Activated naive CD4-positive, alpha-beta T cell treated with anti-CD3 and anti-CD28 coated beads, Interleukin-2, amount 10 ng/mL, durations not matched to agents 7 days and 5 days (primary cell): ENCODE results near the gene NLRP7.
A peak's percentile ranks its signal among the peaks of the same experiment; 100 is the strongest.
"Not testable (repeated sequence)": the region's sequence is repeated elsewhere in the genome, so short reads cannot be mapped to it uniquely, and the experiment has no call there.

Source experiments
- CTCF ChIA-PET: fragments of 350-600 bp; sonication (Branson Sonifier 250); formaldehyde crosslinking; loops from one replicate; lab custom pipeline; 2021; ENCODE audit warnings: antibody characterized with exemption; lab: Charles Lee
- DNase-seq: peaks from one replicate; pipeline ENCODE4 v3.0.0-alpha.2; 2020
- H3K27ac Mint-ChIP-seq: one replicate; pipeline ENCODE4 v1.8.0; 2021; ENCODE audit warnings: mild to moderate bottlenecking, moderate library complexity, mixed read lengths
- H3K27me3 Mint-ChIP-seq: one replicate; pipeline ENCODE4 v1.8.0; 2021; ENCODE audit warnings: mild to moderate bottlenecking, mixed read lengths
- H3K36me3 Mint-ChIP-seq: one replicate; pipeline ENCODE4 v1.8.0; 2021; ENCODE audit warnings: mixed read lengths
- H3K4me1 Mint-ChIP-seq: one replicate; pipeline ENCODE4 v1.8.0; 2021; ENCODE audit warnings: mixed read lengths
- H3K4me3 Mint-ChIP-seq: one replicate; pipeline ENCODE4 v1.8.0; 2021; ENCODE audit warnings: mild to moderate bottlenecking, moderate library complexity, mixed read lengths
- H3K9me3 Mint-ChIP-seq: one replicate; pipeline ENCODE4 v1.8.0; 2021; ENCODE audit warnings: mixed read lengths

The NLRP7 gene

GRCh38 chr19:54943772-54944361, 3.5 kb downstream of the NLRP7 start:
- H3K27me3 Mint-ChIP-seq: peaks cover 18% of the 10 kb centered on the region
- H3K36me3 Mint-ChIP-seq, H3K27ac Mint-ChIP-seq, CTCF ChIA-PET, H3K9me3 Mint-ChIP-seq, DNase-seq, H3K4me3 Mint-ChIP-seq, H3K4me1 Mint-ChIP-seq: not testable (repeated sequence)

DNA sequence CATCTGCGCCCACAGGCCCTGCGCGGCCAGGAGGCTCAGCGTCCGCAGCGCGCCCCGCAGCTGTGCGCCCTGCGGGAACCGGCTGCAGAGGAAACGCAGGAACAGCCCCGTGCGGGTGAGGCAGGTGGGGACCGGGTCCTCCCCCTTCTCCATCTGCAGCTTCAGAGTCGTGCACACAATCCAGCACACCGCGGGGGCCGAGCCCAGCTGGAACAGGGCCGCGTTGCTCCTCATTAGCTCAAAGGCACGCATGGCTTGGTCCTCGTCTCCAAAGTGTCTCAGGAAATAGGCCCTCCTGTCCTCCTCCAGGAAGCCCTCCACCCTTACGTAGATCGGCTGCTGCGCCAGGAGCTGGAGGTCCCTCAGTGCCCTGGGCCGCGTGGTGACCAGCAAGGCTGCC, 7.8 kb downstream of the NLRP7 start:
- Mint-ChIP-seq H3K27me3 (peaks cover 37% of the 10 kb centered on the region), H3K4me1 (peaks cover 10% of the 10 kb centered on the region)
- H3K9me3 Mint-ChIP-seq, H3K27ac Mint-ChIP-seq, H3K4me3 Mint-ChIP-seq, H3K36me3 Mint-ChIP-seq, DNase-seq, CTCF ChIA-PET: not testable (repeated sequence)

DNA sequence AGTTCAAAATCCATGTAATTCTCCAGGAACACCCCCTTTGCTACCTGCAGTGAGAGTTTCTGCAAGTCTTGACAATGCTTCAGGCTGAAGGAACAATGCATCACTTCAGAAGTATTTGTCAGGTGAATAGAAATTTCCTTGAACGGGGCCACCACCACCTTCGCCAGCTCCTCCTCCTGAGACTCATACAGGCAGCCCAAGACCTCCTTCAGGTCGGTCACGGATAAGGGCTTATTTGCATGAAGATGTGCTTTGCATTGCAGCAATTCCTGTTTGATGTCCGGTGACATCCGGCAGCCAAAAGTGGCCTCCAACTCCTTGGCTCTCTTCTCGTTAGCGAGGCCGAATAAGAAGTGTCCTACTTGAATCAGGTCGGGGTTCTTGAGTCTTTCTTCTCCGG, 8.4 kb downstream of the NLRP7 start:
- H3K27me3 Mint-ChIP-seq: peaks cover 37% of the 10 kb centered on the region
- no peaks in the 10 kb centered on the region for H3K36me3 Mint-ChIP-seq
- H3K4me1 Mint-ChIP-seq: peaks cover 10% of the 10 kb centered on the region
- H3K9me3 Mint-ChIP-seq: no peaks in the 10 kb centered on the region
- H3K27ac Mint-ChIP-seq: no peak overlapping the region
- CTCF ChIA-PET: no interaction called here
- no peak for DNase-seq
- H3K4me3 Mint-ChIP-seq: no peak overlapping the region

DNA sequence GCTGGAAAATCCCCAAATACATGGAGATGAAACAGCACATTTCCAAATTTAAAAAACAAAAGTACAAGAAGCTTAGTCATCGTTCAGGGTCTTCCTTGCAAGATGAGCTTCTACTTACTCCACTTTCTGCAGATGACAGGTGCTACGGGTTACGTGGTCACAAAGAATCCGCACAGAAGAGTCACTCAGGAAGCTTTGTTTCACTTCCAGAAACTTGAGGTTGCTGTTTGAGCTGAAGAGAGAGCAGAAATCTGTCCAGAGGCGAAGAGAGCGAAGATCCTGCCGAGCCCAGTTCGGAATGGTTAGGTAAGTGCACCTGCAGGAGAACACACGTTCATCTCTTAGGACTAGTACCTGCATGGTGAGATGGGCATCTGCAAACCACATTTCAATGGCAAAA, 9.4 kb downstream of the NLRP7 start:
- Mint-ChIP-seq H3K27me3 (peaks cover 37% of the 10 kb centered on the region), H3K36me3 (no peaks in the 10 kb centered on the region), H3K9me3 (peaks cover 4% of the 10 kb centered on the region), H3K4me1 (peaks cover 10% of the 10 kb centered on the region), H3K4me3 (no peak overlapping the region), H3K27ac (peak overlapping the region; percentile 71)
- CTCF ChIA-PET: no interaction called here
- peak; percentile 32 for DNase-seq

DNA sequence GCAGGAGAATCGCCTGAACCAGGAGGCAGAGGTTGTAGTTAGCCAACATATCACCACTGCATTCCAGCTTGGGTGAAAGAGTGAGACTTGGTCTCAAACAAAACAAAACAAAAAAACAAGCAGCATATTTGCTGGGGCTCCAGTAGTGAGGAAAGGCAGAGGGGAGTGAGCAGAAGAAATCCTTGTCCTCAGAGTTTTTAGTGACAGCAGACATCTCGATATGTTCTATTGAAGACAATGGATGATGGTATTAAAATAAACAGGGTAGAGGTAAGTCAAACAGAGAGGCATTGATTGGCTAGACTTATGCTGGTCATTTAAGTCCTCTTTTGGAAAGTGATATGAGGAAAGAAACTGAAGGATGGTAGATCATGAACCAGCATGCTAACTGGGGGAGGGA, 19.0 kb downstream of the NLRP7 start:
- peaks cover 7% of the 10 kb centered on the region for H3K27me3 Mint-ChIP-seq

GRCh38 chr19:54923276-54923675, 24.1 kb downstream of the NLRP7 start:
- H3K4me1 Mint-ChIP-seq: peaks cover 6% of the 10 kb centered on the region
- peak overlapping the region; percentile 13 for H3K27ac Mint-ChIP-seq
- CTCF ChIA-PET: no interaction called here

More for the DNA sequence above, 19.0 kb downstream of the NLRP7 start:
- H3K4me1 Mint-ChIP-seq: no peaks in the 10 kb centered on the region
- CTCF ChIA-PET: no interaction called here
- H3K4me3 Mint-ChIP-seq: no peak overlapping the region
- no peak overlapping the region for H3K27ac Mint-ChIP-seq
- H3K36me3 Mint-ChIP-seq: no peaks in the 10 kb centered on the region
- H3K9me3 Mint-ChIP-seq: peaks cover 34% of the 10 kb centered on the region
- DNase-seq: no peak

GRCh38 chr19:54921082-54921481, 26.2 kb downstream of the NLRP7 start:
- no peak for DNase-seq
- H3K9me3 Mint-ChIP-seq: peaks cover 12% of the 10 kb centered on the region
- H3K4me1 Mint-ChIP-seq: peaks cover 8% of the 10 kb centered on the region
- CTCF ChIA-PET: interaction anchor here (2.2 kb wide), 1 partner anchor 40 kb away, joined by 10 read pairs; no protein-coding TSS in a partner anchor
- H3K27ac Mint-ChIP-seq: no peak overlapping the region
- no peaks in the 10 kb centered on the region for H3K36me3 Mint-ChIP-seq
- peaks cover 24% of the 10 kb centered on the region for H3K27me3 Mint-ChIP-seq
- H3K4me3 Mint-ChIP-seq: no peak overlapping the region

More at GRCh38 chr19:54923276-54923675, 24.1 kb downstream of the NLRP7 start:
- no peak overlapping the region for H3K4me3 Mint-ChIP-seq
- H3K27me3 Mint-ChIP-seq: peaks cover 20% of the 10 kb centered on the region
- no peaks in the 10 kb centered on the region for H3K36me3 Mint-ChIP-seq
- DNase-seq: no peak
- H3K9me3 Mint-ChIP-seq: peaks cover 19% of the 10 kb centered on the region

DNA sequence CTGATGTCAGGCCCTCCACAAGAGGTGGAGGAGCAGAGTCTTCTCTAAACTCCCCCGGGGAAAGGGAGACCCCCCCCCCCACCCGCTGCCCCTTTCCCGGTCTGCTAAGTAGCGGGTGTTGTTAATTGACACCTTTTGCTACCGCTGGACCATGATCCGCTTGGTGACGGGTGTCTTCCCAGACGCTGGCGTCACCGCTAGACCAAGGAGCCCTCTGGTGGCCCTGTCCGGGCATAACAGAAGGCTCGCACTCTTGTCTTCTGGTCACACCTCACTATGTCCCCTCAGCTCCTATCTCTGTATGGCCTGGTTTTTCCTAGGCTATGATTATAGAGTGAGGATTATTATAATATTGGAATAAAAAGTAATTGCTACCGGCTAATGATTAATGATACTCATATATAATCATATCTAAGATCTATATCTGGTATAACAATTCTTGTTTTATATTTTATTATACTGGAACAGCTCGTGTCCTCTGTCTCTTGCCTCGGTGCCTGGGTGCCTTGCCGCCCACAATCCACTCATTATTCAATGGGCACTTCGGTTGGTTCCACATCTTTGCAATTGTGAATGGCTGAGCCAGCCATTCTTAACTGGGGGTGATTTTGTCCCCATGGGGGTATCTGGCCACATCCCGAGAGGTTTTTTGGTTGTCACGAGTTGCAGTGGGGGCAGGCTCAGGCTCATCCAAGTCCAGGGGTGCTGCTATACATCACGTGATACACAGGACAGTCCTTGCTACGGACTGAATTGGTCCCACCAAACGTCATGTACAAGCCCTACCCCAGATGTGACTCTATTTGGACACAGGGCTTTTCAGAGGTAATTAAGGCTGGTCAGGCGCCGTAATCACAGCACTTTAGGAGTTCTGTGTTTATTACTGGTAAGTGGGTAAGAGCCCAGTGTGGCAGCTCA, 27.4 kb downstream of the NLRP7 start:
- H3K27ac Mint-ChIP-seq, H3K9me3 Mint-ChIP-seq, DNase-seq, H3K4me3 Mint-ChIP-seq, H3K36me3 Mint-ChIP-seq, H3K4me1 Mint-ChIP-seq: not testable (repeated sequence)
- peaks cover 24% of the 10 kb centered on the region for H3K27me3 Mint-ChIP-seq
- CTCF ChIA-PET: interaction anchor here (1.0 to 2.2 kb wide), 2 partner anchors 39 to 439 kb away, joined by 3 to 10 read pairs; no protein-coding TSS in a partner anchor

DNA sequence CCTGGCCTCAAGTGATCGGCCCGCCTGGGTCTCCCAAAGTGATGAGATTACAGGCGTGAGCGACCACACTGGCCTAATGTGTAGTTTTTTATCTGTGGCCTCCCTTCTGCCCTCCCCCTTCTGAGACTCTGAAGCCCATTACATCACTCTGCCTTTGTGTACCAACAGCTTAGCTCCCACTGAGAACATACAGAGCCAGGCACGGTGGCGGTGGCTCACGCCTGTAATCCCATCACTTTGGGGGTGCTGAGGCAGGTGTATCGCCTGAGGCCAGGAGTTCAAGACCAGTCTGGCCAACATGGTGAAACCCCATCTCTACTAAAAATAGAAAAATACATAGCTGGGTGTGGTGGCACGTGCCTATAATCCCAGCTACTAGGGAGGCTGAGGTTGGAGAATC, 28.8 kb downstream of the NLRP7 start:
- peaks cover 2% of the 10 kb centered on the region for H3K9me3 Mint-ChIP-seq
- H3K36me3 Mint-ChIP-seq: no peaks in the 10 kb centered on the region
- H3K27me3 Mint-ChIP-seq: peaks cover 18% of the 10 kb centered on the region
- no peak overlapping the region for H3K27ac Mint-ChIP-seq
- no peak for DNase-seq
- H3K4me3 Mint-ChIP-seq: no peak overlapping the region
- H3K4me1 Mint-ChIP-seq: peaks cover 8% of the 10 kb centered on the region
- CTCF ChIA-PET: no interaction called here

DNA sequence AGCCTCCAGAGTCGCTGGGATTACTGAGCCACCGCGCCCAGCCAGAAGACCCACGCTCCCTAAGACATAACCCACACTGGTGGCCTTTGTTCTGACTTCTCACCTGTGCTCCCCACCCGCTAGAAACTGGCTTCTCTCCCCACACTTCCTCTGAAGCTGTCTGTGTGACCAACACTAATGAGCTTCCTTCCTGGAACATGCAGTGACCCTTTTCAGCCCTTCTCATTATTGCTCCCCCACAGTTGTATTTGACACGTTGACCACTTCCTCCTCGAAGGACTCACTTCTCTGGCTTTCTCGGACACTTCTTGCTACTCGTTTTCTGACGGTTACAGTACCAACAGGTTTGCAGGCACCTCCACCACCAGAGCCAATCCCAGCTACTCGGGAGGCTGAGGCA, 30.5 kb downstream of the NLRP7 start:
- no peak for DNase-seq
- H3K36me3 Mint-ChIP-seq: no peaks in the 10 kb centered on the region
- H3K4me3 Mint-ChIP-seq: no peak overlapping the region
- peaks cover 6% of the 10 kb centered on the region for H3K4me1 Mint-ChIP-seq
- peaks cover 3% of the 10 kb centered on the region for H3K9me3 Mint-ChIP-seq
- H3K27me3 Mint-ChIP-seq: peaks cover 12% of the 10 kb centered on the region
- CTCF ChIA-PET: no interaction called here
- no peak overlapping the region for H3K27ac Mint-ChIP-seq

- CTCF ChIA-PET, H3K36me3 Mint-ChIP-seq, H3K4me3 Mint-ChIP-seq, DNase-seq, H3K4me1 Mint-ChIP-seq, H3K9me3 Mint-ChIP-seq, H3K27ac Mint-ChIP-seq: not testable (repeated sequence)
- H3K27me3 Mint-ChIP-seq: peaks cover 19% of the 10 kb centered on the region
Observed at GRCh38 chr19:54907899-54908298, 39.4 kb downstream of the NLRP7 start.

DNA sequence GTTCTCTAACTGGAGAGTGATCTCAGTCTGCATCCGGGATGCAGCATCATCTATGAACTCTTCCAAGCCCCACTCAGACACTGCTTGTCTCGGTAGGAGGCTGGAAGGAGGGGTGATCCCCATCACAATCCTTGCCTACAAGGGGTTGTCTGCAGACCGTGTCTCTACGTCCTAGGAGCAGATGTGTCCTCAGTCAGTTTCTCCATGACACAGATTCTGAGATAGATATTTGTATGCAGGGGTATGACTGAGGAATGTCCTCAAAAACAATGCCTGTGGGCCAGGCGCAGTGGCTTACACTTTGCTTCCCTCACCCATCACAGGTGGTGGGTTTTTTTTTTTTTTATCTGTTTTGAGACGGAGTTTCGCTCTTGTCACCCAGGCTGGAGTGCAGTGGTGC, 40.5 kb downstream of the NLRP7 start:
- Mint-ChIP-seq H3K27me3 (peaks cover 15% of the 10 kb centered on the region), H3K4me3 (no peak overlapping the region), H3K9me3 (peaks cover 2% of the 10 kb centered on the region), H3K36me3 (no peaks in the 10 kb centered on the region), H3K4me1 (no peaks in the 10 kb centered on the region), H3K27ac (no peak overlapping the region)
- no peak for DNase-seq
- CTCF ChIA-PET: no interaction called here

GRCh38 chr19:54905803-54906511, 41.4 kb downstream of the NLRP7 start, which contains the start of gene NCR1:
Gene NCR1 (plus strand): TSS chr19:54906148. CDS start chr19:54906188, 40 bp downstream.
- Mint-ChIP-seq H3K4me1 (no peaks in the 10 kb centered on the region), H3K4me3 (no peak within 1 kb of the TSS), H3K27ac (no peak within 1 kb of the TSS), H3K36me3 (no peaks in the 10 kb centered on the region), H3K9me3 (peaks cover 2% of the 10 kb centered on the region), H3K27me3 (peaks cover 15% of the 10 kb centered on the region)
- CTCF ChIA-PET: no interaction called here
- no peak for DNase-seq

DNA sequence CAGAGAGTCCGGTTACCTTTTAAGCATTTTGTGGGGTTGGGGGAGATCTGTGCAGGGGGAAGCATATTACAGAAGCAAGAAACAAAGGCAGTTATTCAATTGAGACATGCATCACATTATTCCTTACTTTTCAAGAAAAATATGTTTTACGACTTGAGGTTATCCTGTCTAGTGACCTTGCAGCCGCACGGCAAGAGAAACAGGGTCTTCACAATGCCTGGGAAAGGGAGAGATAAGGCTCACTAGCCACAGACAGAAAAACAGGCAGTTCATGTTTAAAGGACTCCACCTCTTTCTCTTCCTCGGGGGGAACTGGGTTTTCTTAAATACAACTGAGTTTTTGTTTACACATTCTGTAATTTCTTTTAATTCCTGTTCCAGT, 41.9 kb downstream of the NLRP7 start:
- Mint-ChIP-seq H3K9me3 (no peaks in the 10 kb centered on the region), H3K4me1 (no peaks in the 10 kb centered on the region), H3K27me3 (peaks cover 15% of the 10 kb centered on the region), H3K36me3 (no peaks in the 10 kb centered on the region), H3K27ac (no peak overlapping the region), H3K4me3 (no peak overlapping the region)
- CTCF ChIA-PET: no interaction called here
- no peak for DNase-seq
